ENCODE results near the gene MCCC2. TPM values are rescaled to one million over a fixed set of nuclear protein-coding genes. Genes with fewer than 3 reads are reported as not detected.

Gene MCCC2
- total RNA-seq, 1 experiment from 2014 or later = 47.2 TPM

- intact Hi-C loops (cut with micrococcal nuclease) = no loop called here
Measured at GRCh38 chr5:71693828-71694427, 106.8 kb downstream of the MCCC2 start.

GRCh38 chr5:71695071-71695470 lies 107.9 kb downstream of the MCCC2 start:
- ChIA-PET RAD21 (ENCODE audit: low non-redundant PET in 1 of 2, low total read pairs in 2 of 2, uncharacterized antibody in 2 of 2, unreplicated experiment in 2 of 2) (no interaction called here), POLR2A (no interaction called here), CTCF (interaction anchor here (1.0 kb wide), 1 partner anchor 18 kb away, joined by 3 read pairs; no protein-coding TSS in a partner anchor)
- H3K9me3 ChIP-seq (ENCODE audit: control insufficient read depth in 1 of 2, insufficient read depth in 1 of 2, low read depth in 1 of 2, low read length in 2 of 2) = no peaks in the 10 kb centered on the region
- TF ChIP-seq POLR2AphosphoS5 (IDR thresholded peaks at IDR 0.05; ENCODE audit: low read depth, low read length) (no peak), ELF1 (IDR thresholded peaks at IDR 0.05; ENCODE audit: borderline replicate concordance, low read depth) (no peak), SP1 (IDR thresholded peaks at IDR 0.05; ENCODE audit: low read depth) (no peak), TCF7L2 (IDR thresholded peaks at IDR 0.05; ENCODE audit: borderline replicate concordance, extremely low read depth, insufficient read depth, insufficient read length) (no peak), CBX3 (IDR thresholded peaks at IDR 0.05; ENCODE audit: low read depth) (no peak), RAD21 (IDR thresholded peaks at IDR 0.05; ENCODE audit: low read depth) (no peak), ZNF274 (IDR thresholded peaks at IDR 0.05; ENCODE audit: low read depth, low read length) (no peak), REST (IDR thresholded peaks at IDR 0.05; ENCODE audit: low read depth) (no peak), SRF (IDR thresholded peaks at IDR 0.05; ENCODE audit: low read depth) (no peak), FOSL1 (IDR thresholded peaks at IDR 0.05; ENCODE audit: low read depth) (no peak)
- H4K20me1 ChIP-seq (ENCODE audit: insufficient read depth) = no peaks in the 10 kb centered on the region
- no TSS peak for BruUV-seq (replicated peaks)
- H3K79me2 ChIP-seq (ENCODE audit: insufficient read depth, low read length) = no peaks in the 10 kb centered on the region
- no peak overlapping the region for H3K4me3 ChIP-seq (replicated peaks in 1 of 2; ENCODE audit: low read depth in 1 of 2, low read length in 2 of 2)
- no peak overlapping the region for H2AFZ ChIP-seq (ENCODE audit: low read depth, low read length, poor library complexity, severe bottlenecking)
- no peaks in the 10 kb centered on the region for H3K9me2 ChIP-seq (ENCODE audit: insufficient read depth)
- DNase-seq (ENCODE audit: low read depth, low spot score) = no peak
- no peak overlapping the region for H3K4me2 ChIP-seq (ENCODE audit: low read length)
- intact Hi-C loops (cut with micrococcal nuclease) = no loop called here
- H3K36me3 ChIP-seq (ENCODE audit: control insufficient read depth in 1 of 2, insufficient read depth in 2 of 2, low read length in 2 of 2) = no peaks in the 10 kb centered on the region
- no peaks in the 10 kb centered on the region for H3K27me3 ChIP-seq (ENCODE audit: insufficient read depth, low read length)
- no peaks in the 10 kb centered on the region for H3K4me1 ChIP-seq (ENCODE audit: control insufficient read depth in 1 of 2, insufficient read depth in 2 of 2, low read length in 2 of 2)
- no peak overlapping the region for H3K9ac ChIP-seq (ENCODE audit: low read length)
- no peak overlapping the region for H3K27ac ChIP-seq (ENCODE audit: low read depth, low read length)
- ATAC-seq = no peak

More at GRCh38 chr5:71693828-71694427, 106.8 kb downstream of the MCCC2 start:
- ChIA-PET POLR2A (no interaction called here), RAD21 (ENCODE audit: low non-redundant PET in 1 of 2, low total read pairs in 2 of 2, uncharacterized antibody in 2 of 2, unreplicated experiment in 2 of 2) (no interaction called here), CTCF (no interaction called here)
- Histone ChIP-seq H3K27ac (ENCODE audit: low read depth, low read length) (no peak overlapping the region), H3K9ac (ENCODE audit: low read length) (no peak overlapping the region), H3K79me2 (ENCODE audit: insufficient read depth, low read length) (no peaks in the 10 kb centered on the region), H3K9me3 (ENCODE audit: control insufficient read depth in 1 of 2, insufficient read depth in 1 of 2, low read depth in 1 of 2, low read length in 2 of 2) (no peaks in the 10 kb centered on the region), H3K9me2 (ENCODE audit: insufficient read depth) (no peaks in the 10 kb centered on the region), H2AFZ (ENCODE audit: low read depth, low read length, poor library complexity, severe bottlenecking) (no peak overlapping the region), H4K20me1 (ENCODE audit: insufficient read depth) (no peaks in the 10 kb centered on the region), H3K27me3 (ENCODE audit: insufficient read depth, low read length) (no peaks in the 10 kb centered on the region), H3K4me2 (ENCODE audit: low read length) (no peak overlapping the region), H3K4me3 (replicated peaks in 1 of 2; ENCODE audit: low read depth in 1 of 2, low read length in 2 of 2) (no peak overlapping the region), H3K36me3 (ENCODE audit: control insufficient read depth in 1 of 2, insufficient read depth in 2 of 2, low read length in 2 of 2) (no peaks in the 10 kb centered on the region), H3K4me1 (ENCODE audit: control insufficient read depth in 1 of 2, insufficient read depth in 2 of 2, low read length in 2 of 2) (no peaks in the 10 kb centered on the region)
- BruUV-seq (replicated peaks) = no TSS peak
- no peak for TF ChIP-seq EZH2phosphoT487 (IDR thresholded peaks at IDR 0.05; ENCODE audit: borderline replicate concordance)
- TF ChIP-seq ZFX (IDR thresholded peaks at IDR 0.05) = no peak
- ATAC-seq (no peak), DNase-seq (ENCODE audit: low read depth, low spot score) (no peak)

All from HCT116 (cell line).